Measurements from ENCODE around the gene RALY.

RALY gene

DNA sequence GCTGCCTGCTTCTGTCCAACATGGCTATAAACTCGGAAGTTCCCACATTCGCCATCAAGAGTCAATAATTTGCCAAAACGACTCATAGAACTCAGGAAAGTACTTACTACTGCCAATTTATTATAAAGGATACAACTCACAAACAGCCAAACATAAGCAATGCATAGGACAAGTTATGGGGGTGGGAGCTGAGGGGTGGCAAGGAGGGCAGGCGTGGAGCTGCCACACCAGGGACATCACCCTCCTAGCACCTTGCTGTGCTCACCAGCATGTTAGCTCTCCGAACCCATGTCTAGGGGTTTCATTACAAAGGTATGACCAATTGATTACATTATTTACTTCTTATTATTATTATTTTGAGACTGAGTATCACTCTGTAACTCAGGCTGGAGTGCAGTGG is 106.0 kb downstream of the RALY start:
- TF ChIP-seq, protein P1, sequence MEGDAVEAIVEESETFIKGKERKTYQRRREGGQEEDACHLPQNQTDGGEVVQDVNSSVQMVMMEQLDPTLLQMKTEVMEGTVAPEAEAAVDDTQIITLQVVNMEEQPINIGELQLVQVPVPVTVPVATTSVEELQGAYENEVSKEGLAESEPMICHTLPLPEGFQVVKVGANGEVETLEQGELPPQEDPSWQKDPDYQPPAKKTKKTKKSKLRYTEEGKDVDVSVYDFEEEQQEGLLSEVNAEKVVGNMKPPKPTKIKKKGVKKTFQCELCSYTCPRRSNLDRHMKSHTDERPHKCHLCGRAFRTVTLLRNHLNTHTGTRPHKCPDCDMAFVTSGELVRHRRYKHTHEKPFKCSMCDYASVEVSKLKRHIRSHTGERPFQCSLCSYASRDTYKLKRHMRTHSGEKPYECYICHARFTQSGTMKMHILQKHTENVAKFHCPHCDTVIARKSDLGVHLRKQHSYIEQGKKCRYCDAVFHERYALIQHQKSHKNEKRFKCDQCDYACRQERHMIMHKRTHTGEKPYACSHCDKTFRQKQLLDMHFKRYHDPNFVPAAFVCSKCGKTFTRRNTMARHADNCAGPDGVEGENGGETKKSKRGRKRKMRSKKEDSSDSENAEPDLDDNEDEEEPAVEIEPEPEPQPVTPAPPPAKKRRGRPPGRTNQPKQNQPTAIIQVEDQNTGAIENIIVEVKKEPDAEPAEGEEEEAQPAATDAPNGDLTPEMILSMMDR (conservative IDR thresholded peaks at IDR 0.05) = no peak
- no peak overlapping the region for H3K27ac ChIP-seq

DNA sequence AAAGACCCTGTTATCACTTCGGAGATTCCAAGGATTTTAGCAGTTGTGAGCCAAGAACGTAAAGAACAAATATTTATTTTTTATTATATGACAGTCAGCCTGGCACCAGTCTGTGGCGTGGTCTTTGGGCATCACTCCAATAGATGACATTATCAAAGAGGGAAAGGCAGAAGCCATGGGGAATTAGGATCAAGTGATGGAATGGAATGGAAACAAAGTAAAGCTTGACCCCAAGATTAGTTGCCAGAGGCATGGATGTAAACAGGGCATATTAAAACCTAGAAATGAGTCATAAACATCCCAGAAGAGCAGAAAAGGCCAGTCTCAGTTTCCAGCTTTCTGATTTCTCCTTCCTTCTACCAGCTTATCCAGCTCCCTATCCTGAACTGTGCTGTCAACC is 106.9 kb downstream of the RALY start:
- TF ChIP-seq, protein P1 (conservative IDR thresholded peaks at IDR 0.05) = no peak
- H3K27ac ChIP-seq = no peak overlapping the region

DNA sequence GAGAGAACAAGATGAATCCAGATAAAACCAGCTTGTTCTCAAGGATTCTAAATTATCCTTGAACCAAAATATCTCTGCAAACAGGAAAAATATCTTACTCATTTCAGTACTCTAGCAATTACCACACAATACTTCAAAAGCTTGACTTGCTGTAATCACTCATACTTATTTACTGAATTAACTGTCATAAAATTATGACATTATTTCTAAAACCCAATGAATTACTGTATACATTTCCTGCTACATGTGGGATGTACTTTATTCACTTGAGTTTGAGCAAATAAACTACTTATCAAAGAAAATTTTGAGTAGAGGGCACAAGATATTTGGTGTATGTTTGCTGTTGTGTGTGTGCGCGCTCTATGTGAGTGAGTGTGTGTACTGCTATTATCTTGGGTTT is 108.6 kb downstream of the RALY start:
- no peak overlapping the region for H3K27ac ChIP-seq
- TF ChIP-seq, protein P1 (conservative IDR thresholded peaks at IDR 0.05) = no peak

DNA sequence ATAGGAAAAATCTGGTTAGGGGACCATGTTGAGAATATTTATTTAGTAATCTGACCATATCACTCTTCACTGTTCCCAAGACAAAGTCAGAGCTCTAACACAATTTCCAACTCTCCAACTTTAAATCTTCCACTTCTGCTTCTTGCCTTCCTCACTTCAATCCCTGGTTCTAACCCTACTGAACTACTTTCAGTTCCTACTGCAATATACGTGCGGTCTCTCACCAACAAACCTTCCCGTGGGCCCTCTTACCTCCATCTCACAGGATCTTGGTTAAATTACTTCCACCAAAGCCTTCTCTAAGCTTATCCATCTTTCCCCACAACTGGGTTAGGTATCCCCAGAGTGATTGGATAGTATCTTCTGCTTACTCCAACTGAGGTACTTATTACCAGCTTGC is 110.3 kb downstream of the RALY start:
- TF ChIP-seq, protein P1 (conservative IDR thresholded peaks at IDR 0.05) = no peak
- no peak overlapping the region for H3K27ac ChIP-seq

DNA sequence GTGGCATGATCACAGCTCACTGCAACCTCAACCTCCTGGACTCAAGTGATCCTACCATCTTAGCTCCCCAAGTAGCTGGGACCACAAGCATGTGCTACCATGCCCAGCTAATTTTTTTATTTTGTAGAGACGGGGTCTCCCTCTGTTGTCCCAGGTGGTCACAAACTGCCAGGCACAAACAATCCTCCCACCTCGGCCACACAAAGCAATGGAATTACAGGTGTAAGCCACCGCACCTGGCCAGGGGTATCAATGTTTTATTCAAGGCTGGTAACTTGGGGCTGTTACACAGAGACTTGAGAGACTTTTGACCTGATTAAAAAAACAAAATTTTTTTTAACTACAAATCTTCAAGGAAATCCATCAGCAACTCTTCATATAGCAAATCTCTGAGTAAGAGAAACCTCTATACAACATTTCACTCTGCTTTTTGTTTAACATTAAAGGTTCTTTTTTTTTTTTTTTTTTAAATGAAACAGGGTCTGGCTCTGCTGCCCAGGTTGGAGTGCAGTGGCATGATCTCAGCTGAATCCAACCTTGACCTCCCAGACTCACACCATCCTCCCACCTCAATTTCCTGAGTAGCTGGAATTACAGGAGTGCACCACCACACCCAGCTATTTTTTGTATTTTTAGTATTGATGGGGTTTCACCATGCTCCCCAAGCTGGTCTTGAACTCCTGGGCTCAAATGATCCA is 112.4 kb downstream of the RALY start:
- no peak overlapping the region for H3K27ac ChIP-seq
- TF ChIP-seq, protein P1 (conservative IDR thresholded peaks at IDR 0.05) = no peak

DNA sequence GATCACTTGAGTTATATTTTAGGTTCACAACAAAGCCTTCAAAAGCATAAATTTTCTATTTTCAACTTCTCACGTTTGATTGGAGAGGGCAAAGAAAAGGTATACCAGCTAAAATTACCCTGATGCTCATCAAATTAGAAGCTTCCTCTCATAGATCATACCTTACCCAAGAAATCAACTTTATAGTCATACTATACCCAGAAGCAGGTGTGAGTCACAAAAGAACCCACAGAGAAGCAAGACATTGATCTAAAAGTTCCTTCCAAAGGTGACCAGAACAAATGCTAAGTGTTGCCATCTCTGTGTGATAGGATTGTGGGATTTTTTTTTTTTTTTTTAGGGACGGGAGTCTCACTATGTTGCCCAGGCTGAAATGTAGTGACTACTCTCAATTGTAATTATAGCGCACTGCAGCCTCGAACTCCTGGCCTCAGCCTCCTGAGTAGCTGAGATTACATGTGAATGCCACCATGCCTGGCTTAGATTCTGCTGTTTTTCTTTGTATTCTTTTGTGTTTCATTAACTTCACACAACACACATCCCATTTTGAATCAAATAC is 115.0 kb downstream of the RALY start:
- H3K27ac ChIP-seq = no peak overlapping the region; the same call in 1 of the 2 replicates
- TF ChIP-seq, protein P1 (conservative IDR thresholded peaks at IDR 0.05) = no peak

DNA sequence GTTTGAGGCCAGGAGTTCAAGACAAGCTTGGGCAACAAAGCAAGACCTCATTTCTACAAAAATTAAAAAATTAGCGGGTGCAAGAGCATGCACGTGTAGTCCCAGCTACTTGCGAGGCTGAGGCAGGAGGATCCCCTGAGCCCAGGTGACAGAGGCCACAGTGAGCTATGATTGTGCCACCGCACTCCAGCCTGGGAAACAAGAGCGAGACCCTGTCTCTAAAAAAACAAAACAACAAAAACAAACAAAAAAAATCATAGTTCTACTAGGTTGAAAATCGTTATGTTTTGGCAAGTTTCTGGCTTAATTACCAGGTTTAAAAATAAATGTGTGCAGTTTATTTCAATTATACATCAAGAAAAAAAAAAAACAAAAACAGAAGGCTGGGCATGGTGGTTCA is 115.7 kb downstream of the RALY start:
- H3K27ac ChIP-seq = peak overlapping the region; percentile 99; the same call in 1 of the 2 replicates
- TF ChIP-seq, protein P1 (conservative IDR thresholded peaks at IDR 0.05) = no peak
